ENCODE measurements around the gene ASPM.
"Not testable (repeated sequence)": the region's sequence is repeated elsewhere in the genome, so short reads cannot be mapped to it uniquely, and the experiment has no call there.

The ASPM gene

GRCh38 chr1:197092491-197093023 lies 53.9 kb downstream of the ASPM start:
- in situ Hi-C loops (cut with MboI; ENCODE audit: low sequenced_read_pairs): no loop called here

GRCh38 chr1:197083474-197083873 lies 63.0 kb downstream of the ASPM start:
- in situ Hi-C loops (cut with MboI; ENCODE audit: low sequenced_read_pairs): no loop called here

GRCh38 chr1:197081117-197081753 lies 65.2 kb downstream of the ASPM start:
- in situ Hi-C loops (cut with MboI; ENCODE audit: low sequenced_read_pairs): no loop called here

GRCh38 chr1:197080323-197080722 lies 66.1 kb downstream of the ASPM start:
- in situ Hi-C loops (cut with MboI; ENCODE audit: low sequenced_read_pairs): no loop called here

DNA sequence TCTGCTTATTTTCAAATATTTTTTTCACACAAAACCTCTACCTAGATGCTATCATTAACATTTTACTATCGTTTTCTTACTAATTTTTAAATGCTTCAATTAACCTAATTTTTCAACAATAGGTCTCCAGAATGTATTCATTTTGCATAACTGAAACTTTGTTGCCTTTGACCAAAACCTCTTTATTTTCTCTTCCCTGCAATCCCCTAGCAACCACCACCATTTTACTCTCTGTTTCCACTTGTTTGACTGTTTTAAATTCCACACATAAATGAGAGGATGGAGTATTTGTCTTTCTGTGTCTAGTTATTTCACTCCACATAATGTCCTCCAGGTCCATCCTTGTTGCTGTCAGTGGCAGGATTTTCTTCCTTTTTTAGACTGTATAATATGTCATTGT lies 69.9 kb downstream of the ASPM start:
- in situ Hi-C loops (cut with MboI; ENCODE audit: low sequenced_read_pairs): no loop called here

DNA sequence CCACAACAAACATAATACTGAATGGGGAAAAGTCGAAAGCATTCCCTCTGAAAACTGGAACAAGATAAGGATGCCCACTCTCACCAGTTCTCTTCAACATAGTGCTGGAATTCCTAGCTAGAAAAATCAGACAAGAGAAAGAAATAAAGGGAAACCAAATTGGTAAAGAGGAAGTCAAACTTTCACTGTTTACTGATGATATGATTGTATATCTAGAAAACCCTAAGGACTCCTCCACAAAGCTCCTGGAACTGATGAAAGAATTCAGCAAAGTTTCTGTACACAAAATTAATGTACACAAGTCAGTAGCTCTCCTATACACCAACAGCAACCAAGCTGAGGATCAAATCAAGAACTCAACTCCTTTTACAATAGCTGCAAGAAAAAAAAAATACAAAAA lies 72.5 kb downstream of the ASPM start:
- in situ Hi-C loops (cut with MboI; ENCODE audit: low sequenced_read_pairs): no loop called here

GRCh38 chr1:197067457-197067818 lies 79.0 kb downstream of the ASPM start:
- in situ Hi-C loops (cut with MboI; ENCODE audit: low sequenced_read_pairs): no loop called here

DNA sequence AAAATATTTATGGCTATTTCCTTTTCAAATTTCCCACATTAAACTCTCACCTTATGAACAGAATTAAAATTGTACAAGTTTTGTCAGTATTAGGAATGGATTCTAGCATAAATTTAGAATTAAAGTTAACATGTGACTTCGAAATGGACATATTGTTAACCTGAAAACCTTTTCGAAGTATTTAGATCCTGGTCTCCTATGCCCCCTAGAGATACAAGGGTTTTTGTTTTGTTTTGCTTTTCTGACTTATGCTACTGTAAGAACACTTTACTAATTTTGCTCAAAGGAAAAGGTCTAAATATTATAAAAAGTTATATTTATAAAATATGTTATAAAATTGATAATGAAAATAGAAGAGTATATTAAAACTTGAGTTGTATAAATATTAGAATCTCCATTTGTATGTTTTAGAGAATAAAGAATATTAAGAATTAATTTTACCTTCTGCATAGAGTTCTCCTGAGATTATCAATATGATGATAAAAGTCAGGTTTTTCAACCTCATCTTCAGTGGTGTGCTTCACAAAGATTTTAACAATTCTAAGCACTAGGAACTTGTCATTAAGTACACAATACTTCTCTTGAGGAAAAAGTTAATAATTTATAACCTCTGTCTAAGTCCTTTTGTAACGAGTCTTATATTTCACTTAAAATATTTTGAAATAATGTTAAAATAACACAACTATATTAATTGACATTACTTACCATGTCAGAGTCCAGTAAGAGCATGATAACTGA lies 79.6 kb downstream of the ASPM start, which contains the start of gene F13B:
Gene F13B (minus strand): TSS at position 542 of the 738 bp plus-strand sequence. CDS start 37 bp downstream, at position 505.
- in situ Hi-C loops (cut with MboI; ENCODE audit: low sequenced_read_pairs): no loop called here

- in situ Hi-C loops (cut with MboI; ENCODE audit: low sequenced_read_pairs): no loop called here
Measured at GRCh38 chr1:197066277-197066676, 80.2 kb downstream of the ASPM start.

- in situ Hi-C loops (cut with MboI; ENCODE audit: low sequenced_read_pairs): no loop called here
Measured at GRCh38 chr1:197065559-197065958, 80.9 kb downstream of the ASPM start.

GRCh38 chr1:197063212-197063611 lies 83.3 kb downstream of the ASPM start:
- in situ Hi-C loops (cut with MboI; ENCODE audit: low sequenced_read_pairs): no loop called here

GRCh38 chr1:197062692-197063091 lies 83.8 kb downstream of the ASPM start:
- in situ Hi-C loops (cut with MboI; ENCODE audit: low sequenced_read_pairs): no loop called here

GRCh38 chr1:197049100-197049499 lies 97.4 kb downstream of the ASPM start:
- in situ Hi-C loops (cut with MboI; ENCODE audit: low sequenced_read_pairs): no loop called here

- in situ Hi-C loops (cut with MboI; ENCODE audit: low sequenced_read_pairs): no loop called here
Measured at GRCh38 chr1:197042676-197043341, 103.7 kb downstream of the ASPM start.

- in situ Hi-C loops (cut with MboI; ENCODE audit: low sequenced_read_pairs): no loop called here
Measured at GRCh38 chr1:197041486-197042353, 104.7 kb downstream of the ASPM start.

GRCh38 chr1:197036861-197037260 lies 109.6 kb downstream of the ASPM start:
- in situ Hi-C loops (cut with MboI; ENCODE audit: low sequenced_read_pairs): no loop called here

- in situ Hi-C loops (cut with MboI; ENCODE audit: low sequenced_read_pairs): not testable (repeated sequence)
Measured at GRCh38 chr1:197034631-197035339, 111.7 kb downstream of the ASPM start.
